CD14-positive monocyte (primary cell): ENCODE results near the gene TP53BP2. TPM values are rescaled to one million over a fixed set of nuclear protein-coding genes. Genes with fewer than 3 reads are reported as not detected.

Experiments used
- DNase-seq, 3 donors: peaks; one replicate each; pipeline ENCODE4 v3.0.0-alpha.2; 2011 to 2022
- H2AFZ ChIP-seq: 2 replicates; pipeline ENCODE4 v1.6.0; 2012; ENCODE audit warnings: mild to moderate bottlenecking, low read depth, low read length, inconsistent platforms; ENCODE audit not compliant: insufficient read depth, poor library complexity, severe bottlenecking
- H3K27ac ChIP-seq, 2 donors: 1 replicate in 1 of 2; 2 replicates in 1 of 2; pipeline ENCODE4 v1.5.1; 2012 to 2013; ENCODE audit warnings: low read length in 2 of 2, control low read depth in 1 of 2, inconsistent platforms in 1 of 2, low read depth in 1 of 2, mild to moderate bottlenecking in 1 of 2
- H3K27me3 ChIP-seq, 2 donors: one replicate each; pipeline versions ENCODE4 v1.6.0 to v1.6.1; 2011 to 2013; ENCODE audit warnings: low read length in 2 of 2; ENCODE audit not compliant: control insufficient read depth in 2 of 2, insufficient read depth in 2 of 2
- H3K36me3 ChIP-seq, 2 donors: replicated peaks in 1 of 2; 1 replicate in 1 of 2; 2 replicates in 1 of 2; pipeline versions ENCODE4 v1.5.1 to v1.6.1; 2012 to 2013; ENCODE audit warnings: low read length in 2 of 2, control low read depth in 1 of 2, inconsistent platforms in 1 of 2, mild to moderate bottlenecking in 1 of 2; ENCODE audit not compliant: insufficient read depth in 2 of 2, control insufficient read depth in 1 of 2
- H3K4me1 ChIP-seq, 2 donors: 1 replicate in 1 of 2; 2 replicates in 1 of 2; pipeline versions ENCODE4 v1.5.1 to v1.6.1; 2012 to 2013; ENCODE audit warnings: low read length in 2 of 2, control low read depth in 1 of 2, inconsistent platforms in 1 of 2, mild to moderate bottlenecking in 1 of 2, moderate library complexity in 1 of 2; ENCODE audit not compliant: insufficient read depth in 2 of 2, control insufficient read depth in 1 of 2
- H3K4me2 ChIP-seq: replicated peaks from 2 replicates; pipeline ENCODE3; 2012; ENCODE audit warnings: low read length, moderate library complexity, mild to moderate bottlenecking; ENCODE audit not compliant: poor library complexity, severe bottlenecking; ENCODE audit errors: extremely low read depth
- H3K4me3 ChIP-seq, 3 experiments: fragments of 200-600 bp in 1 of 3; sonication (generic) in 1 of 3; replicated peaks in 1 of 3; 1 replicate in 2 of 3; 2 replicates in 1 of 3; pipeline ENCODE4 v1.5.1; 2011 to 2013; ENCODE audit warnings: low read length in 3 of 3, mild to moderate bottlenecking in 3 of 3, control low read depth in 2 of 3, low read depth in 2 of 3, inconsistent platforms in 1 of 3, moderate library complexity in 1 of 3
- H3K79me2 ChIP-seq: 2 replicates; pipeline ENCODE4 v1.6.0; 2012; ENCODE audit warnings: mild to moderate bottlenecking, control low read depth, inconsistent platforms, low read length, moderate library complexity; ENCODE audit not compliant: insufficient read depth
- H3K9ac ChIP-seq: 2 replicates; pipeline ENCODE4 v1.6.0; 2017; ENCODE audit warnings: low read length, mild to moderate bottlenecking; ENCODE audit not compliant: insufficient read depth, poor library complexity, severe bottlenecking
- H3K9me3 ChIP-seq, 2 donors: replicated peaks in 1 of 2; 1 replicate in 1 of 2; 2 replicates in 1 of 2; pipeline versions ENCODE4 v1.5.1 to v1.6.1; 2012 to 2013; ENCODE audit warnings: low read length in 2 of 2, control low read depth in 1 of 2; ENCODE audit not compliant: control insufficient read depth in 1 of 2, insufficient read depth in 1 of 2
- H4K20me1 ChIP-seq: 2 replicates; pipeline ENCODE4 v1.6.0; 2012; ENCODE audit warnings: mild to moderate bottlenecking, low read length, control low read depth, moderate library complexity; ENCODE audit not compliant: insufficient read depth
- H3K27ac Mint-ChIP-seq, 7 donors: one replicate each; pipeline ENCODE4 v1.8.0; 2020; ENCODE audit warnings: mild to moderate bottlenecking in 7 of 7, mixed read lengths in 7 of 7, moderate library complexity in 6 of 7, inconsistent platforms in 2 of 7
- H3K27me3 Mint-ChIP-seq, 3 donors: one replicate each; pipeline ENCODE4 v1.8.0; 2021 to 2022; ENCODE audit warnings: low read depth in 3 of 3, mild to moderate bottlenecking in 3 of 3, mixed read lengths in 3 of 3, moderate library complexity in 3 of 3, inconsistent platforms in 1 of 3
- H3K36me3 Mint-ChIP-seq, 2 donors: one replicate each; pipeline ENCODE4 v1.8.0; 2020; ENCODE audit warnings: mixed read lengths in 2 of 2, inconsistent platforms in 1 of 2, mild to moderate bottlenecking in 1 of 2
- H3K4me1 Mint-ChIP-seq: one replicate; pipeline ENCODE4 v1.8.0; 2020; ENCODE audit warnings: mild to moderate bottlenecking, mixed read lengths
- H3K4me3 Mint-ChIP-seq, 2 donors: one replicate each; pipeline ENCODE4 v1.8.0; 2020; ENCODE audit warnings: mild to moderate bottlenecking in 2 of 2, mixed read lengths in 2 of 2, moderate library complexity in 1 of 2
- H3K9me3 Mint-ChIP-seq, 7 donors: one replicate each; pipeline ENCODE4 v1.8.0; 2020 to 2022; ENCODE audit warnings: mixed read lengths in 7 of 7, mild to moderate bottlenecking in 6 of 7, moderate library complexity in 6 of 7, inconsistent platforms in 2 of 7
- WGBS: methylation state at CpG from one replicate; pipeline ENCODE4 v1.1.5; 2013; ENCODE audit warnings: missing lambda C conversion rate; ENCODE audit not compliant: insufficient coverage; 5-methylcytosine and 5-hydroxymethylcytosine counted together
- intact Hi-C, 2 donors: fragments of 100-400 bp; cut with micrococcal nuclease; formaldehyde crosslinking; loops; one replicate each; pipeline versions ENCODE4 v1.15.0 to v1.15.1; 2023
- polyA plus RNA-seq, 3 donors: library from polyadenylated mRNA; depleted of rRNA in 1 of 3; unstranded in 2 of 3; stranded (reverse) in 1 of 3; fragments of 300-500 nt in 2 of 3; fragments of >200 nt in 1 of 3; fragmentation: Illumina TruSeq in 2 of 3; gene quantifications; 1 replicate in 2 of 3; 2 replicates in 1 of 3; pipeline ENCODE4 v1.2.3, GENCODE V29; 2012 to 2021
- TF ChIP-seq, protein P1 (sequence below): fragments of 200-600 bp; IDR thresholded peaks from one replicate; pipeline ENCODE4 v1.8.0; 2022; ENCODE audit warnings: antibody characterized with exemption, mild to moderate bottlenecking

TP53BP2 gene
- polyA plus RNA-seq, 3 donors, result 5.7 to 19.7 (median 8.8) TPM

DNA sequence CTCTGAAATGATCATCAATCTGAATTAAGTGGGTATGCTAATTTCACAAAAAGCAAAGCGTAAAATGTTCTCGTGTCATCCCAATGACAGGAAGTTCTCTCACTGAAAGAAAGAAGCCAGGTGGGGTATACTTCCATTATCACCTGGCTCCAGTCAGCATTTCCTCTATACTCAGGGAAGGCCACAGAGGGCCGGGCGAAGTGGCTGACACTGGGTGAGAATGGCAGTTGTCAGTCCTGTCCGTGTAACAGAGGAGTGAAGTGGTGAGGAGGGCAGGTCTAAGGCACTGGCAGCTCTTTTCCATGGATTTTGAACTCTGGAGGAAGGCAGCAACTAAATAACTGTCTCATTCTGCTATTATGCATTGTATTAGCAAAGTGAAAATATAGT is 73.0 kb downstream of the TP53BP2 start:
- Histone ChIP-seq H4K20me1 (peaks cover 13% of the 10 kb centered on the region), H3K4me1 (no peaks in the 10 kb centered on the region), H3K36me3 (peaks cover 85 to 92% of the 10 kb centered on the region in 2 donors), H3K4me2 (no peak overlapping the region), H3K4me3 (no peak overlapping the region), H3K9me3 (no peaks in the 10 kb centered on the region), H2AFZ (no peak overlapping the region), H3K79me2 (no peaks in the 10 kb centered on the region), H3K27me3 (no peaks in the 10 kb centered on the region), H3K27ac (no peak overlapping the region), H3K9ac (no peak overlapping the region)
- no CpG with 5 or more reads among the region's 5 CpGs for WGBS
- Mint-ChIP-seq H3K9me3 (no peaks in the 10 kb centered on the region), H3K4me3 (no peak overlapping the region), H3K4me1 (peaks cover 7% of the 10 kb centered on the region), H3K36me3 (peaks cover 85 to 89% of the 10 kb centered on the region in 2 donors), H3K27me3 (peaks cover 0 to 2% (median 0%) of the 10 kb centered on the region in 3 donors), H3K27ac (no peak overlapping the region)
- TF ChIP-seq, protein P1, sequence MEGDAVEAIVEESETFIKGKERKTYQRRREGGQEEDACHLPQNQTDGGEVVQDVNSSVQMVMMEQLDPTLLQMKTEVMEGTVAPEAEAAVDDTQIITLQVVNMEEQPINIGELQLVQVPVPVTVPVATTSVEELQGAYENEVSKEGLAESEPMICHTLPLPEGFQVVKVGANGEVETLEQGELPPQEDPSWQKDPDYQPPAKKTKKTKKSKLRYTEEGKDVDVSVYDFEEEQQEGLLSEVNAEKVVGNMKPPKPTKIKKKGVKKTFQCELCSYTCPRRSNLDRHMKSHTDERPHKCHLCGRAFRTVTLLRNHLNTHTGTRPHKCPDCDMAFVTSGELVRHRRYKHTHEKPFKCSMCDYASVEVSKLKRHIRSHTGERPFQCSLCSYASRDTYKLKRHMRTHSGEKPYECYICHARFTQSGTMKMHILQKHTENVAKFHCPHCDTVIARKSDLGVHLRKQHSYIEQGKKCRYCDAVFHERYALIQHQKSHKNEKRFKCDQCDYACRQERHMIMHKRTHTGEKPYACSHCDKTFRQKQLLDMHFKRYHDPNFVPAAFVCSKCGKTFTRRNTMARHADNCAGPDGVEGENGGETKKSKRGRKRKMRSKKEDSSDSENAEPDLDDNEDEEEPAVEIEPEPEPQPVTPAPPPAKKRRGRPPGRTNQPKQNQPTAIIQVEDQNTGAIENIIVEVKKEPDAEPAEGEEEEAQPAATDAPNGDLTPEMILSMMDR, result no peak
- DNase-seq, result no peak
- intact Hi-C loops, result no loop called here

DNA sequence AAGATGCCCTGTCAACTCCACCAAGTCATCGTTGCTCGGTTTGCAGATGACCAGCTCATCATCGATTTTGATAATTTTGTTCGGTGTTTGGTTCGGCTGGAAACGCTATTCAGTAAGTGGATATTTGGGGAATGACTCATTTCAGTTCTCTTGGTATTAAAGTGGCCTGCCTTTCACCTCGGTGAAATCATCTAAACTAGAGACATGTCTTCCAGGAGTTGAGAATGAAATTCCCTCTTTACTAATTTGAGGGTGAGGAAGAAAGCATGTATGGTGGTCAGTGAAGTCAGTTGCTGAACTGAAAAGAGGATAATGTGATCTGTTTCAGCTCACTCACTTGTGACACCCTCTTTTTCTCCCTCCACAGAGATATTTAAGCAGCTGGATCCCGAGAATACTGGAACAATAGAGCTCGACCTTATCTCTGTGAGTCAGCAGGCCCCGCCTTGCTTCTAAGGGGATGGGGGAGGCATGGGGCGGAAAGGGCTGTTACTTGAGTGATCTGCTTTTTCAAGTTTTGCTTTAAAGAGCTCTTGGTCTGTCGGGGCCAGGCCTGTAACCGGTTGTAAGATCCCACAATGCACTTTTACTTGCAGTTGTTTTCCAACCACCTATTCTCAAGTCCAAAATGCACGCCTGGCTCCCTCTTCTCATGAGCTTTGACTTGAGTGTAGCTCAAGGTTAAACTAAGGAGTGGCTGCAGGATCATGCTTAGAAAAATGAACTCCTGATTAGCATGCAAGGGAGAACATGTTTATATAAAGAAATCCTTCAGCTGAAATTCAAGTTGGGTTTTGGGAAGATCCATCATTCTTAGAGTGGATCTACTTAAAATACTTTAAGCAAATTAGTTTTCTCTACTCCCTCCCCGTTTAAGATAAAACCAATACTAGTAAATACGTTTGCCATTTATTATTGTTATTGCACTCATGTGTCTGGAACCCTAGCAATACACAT is 73.7 kb downstream of the TP53BP2 start:
- no peaks in the 10 kb centered on the region for H3K27me3 ChIP-seq
- H3K4me1 Mint-ChIP-seq, result peaks cover 7% of the 10 kb centered on the region
- H3K36me3 Mint-ChIP-seq, result peaks cover 80 to 84% of the 10 kb centered on the region in 2 donors
- no peak overlapping the region for H3K4me3 Mint-ChIP-seq
- H3K27ac ChIP-seq, result no peak overlapping the region
- peaks cover 79 to 86% of the 10 kb centered on the region in 2 donors for H3K36me3 ChIP-seq
- H3K9me3 ChIP-seq, result no peaks in the 10 kb centered on the region
- H3K27me3 Mint-ChIP-seq, result peaks cover 0 to 2% (median 0%) of the 10 kb centered on the region in 3 donors
- H4K20me1 ChIP-seq, result peaks cover 13% of the 10 kb centered on the region
- no peaks in the 10 kb centered on the region for H3K9me3 Mint-ChIP-seq
- intact Hi-C loops, result no loop called here
- TF ChIP-seq, protein P1, result no peak
- H3K4me1 ChIP-seq, result no peaks in the 10 kb centered on the region
- DNase-seq, result no peak
- H3K4me3 ChIP-seq, result no peak overlapping the region
- H3K9ac ChIP-seq, result no peak overlapping the region
- no peak overlapping the region for H2AFZ ChIP-seq
- H3K27ac Mint-ChIP-seq, result peak overlapping the region in 1 of 7 donors; percentile 1
- no peak overlapping the region for H3K4me2 ChIP-seq
- 85% methylated on average over 9 of the region's 16 CpGs for WGBS
- no peaks in the 10 kb centered on the region for H3K79me2 ChIP-seq
